GM12878 (cell line): ENCODE measurements around the gene KCNB1. TPM values are rescaled to one million over a fixed set of nuclear protein-coding genes. Genes with fewer than 3 reads are reported as not detected.

Experiments
- ATAC-seq: fragments of 200-7000 bp; cut with Tn5 transposase; 3 replicates; pipeline ENCODE4 v1.9.1; 2020; ENCODE audit warnings: mild to moderate bottlenecking, moderate library complexity
- BruUV-seq: library from RNA; stranded (reverse); fragments of 400-500 nt; replicated peaks from 2 replicates; lab custom pipeline; 2021; lab: Mats Ljungman, UMichigan
- CTCF ChIA-PET: fragments of 300-600 bp; sonication (Branson Sonifier 250); formaldehyde crosslinking; extraction: SDS; loops from one replicate; lab custom pipeline; 2021; ENCODE audit warnings: inconsistent platforms; lab: Yijun Ruan, JAX
- POLR2A ChIA-PET: fragments of 350-600 bp; formaldehyde crosslinking; extraction: SDS; loops from one replicate; lab custom pipeline; 2021; ENCODE audit warnings: inconsistent platforms; lab: Charles Lee
- RAD21 ChIA-PET: fragments of 300-600 bp; sonication (Branson Sonifier 250); formaldehyde crosslinking; loops from one replicate; lab custom pipeline; 2023; ENCODE audit warnings: antibody characterized with exemption; ENCODE audit not compliant: unreplicated experiment; lab: Charles Lee
- SMC1A ChIA-PET: fragments of 300-600 bp; sonication (Branson Sonifier 250); formaldehyde crosslinking; loops from one replicate; lab custom pipeline; 2023; ENCODE audit not compliant: unreplicated experiment, uncharacterized antibody; lab: Charles Lee
- DNase-seq: peaks from one replicate; pipeline ENCODE4 v3.0.0-alpha.2; 2011; ENCODE audit warnings: low read depth, low spot score
- FAIRE-seq: peaks from 3 replicates; lab custom pipeline; 2011; peaks lifted over from hg19 to GRCh38; lab: Jason Lieb, UNC
- H2AFZ ChIP-seq: 2 replicates; pipeline ENCODE4 v1.6.0; 2011; ENCODE audit warnings: low read depth, low read length, control low read depth; ENCODE audit not compliant: control insufficient read depth
- H3K27ac ChIP-seq: 2 replicates; pipeline ENCODE4 v1.5.1; 2011; ENCODE audit warnings: control low read depth; ENCODE audit not compliant: control insufficient read depth, insufficient read depth
- H3K27me3 ChIP-seq, 2 experiments: replicated peaks in 1 of 2; 2 replicates each; pipeline versions ENCODE4 v1.6.0 to v1.6.1; 2011; ENCODE audit warnings: low read length in 1 of 2; ENCODE audit not compliant: control insufficient read depth in 2 of 2, insufficient read depth in 2 of 2
- H3K36me3 ChIP-seq, 2 experiments: 2 replicates each; pipeline ENCODE4 v1.5.1; 2011; ENCODE audit warnings: low read length in 1 of 2; ENCODE audit not compliant: control insufficient read depth in 2 of 2, insufficient read depth in 2 of 2
- H3K4me1 ChIP-seq: 2 replicates; pipeline ENCODE4 v1.6.1; 2011; ENCODE audit warnings: mild to moderate bottlenecking, low read length, moderate library complexity, mixed read lengths; ENCODE audit not compliant: control insufficient read depth, insufficient read depth
- H3K4me2 ChIP-seq: 2 replicates; pipeline ENCODE4 v1.6.0; 2011; ENCODE audit warnings: control low read depth; ENCODE audit not compliant: control insufficient read depth, insufficient read depth
- H3K4me3 ChIP-seq: fragments of 200-600 bp; sonication (generic); 2 replicates; pipeline ENCODE4 v1.5.1; 2016
- H3K79me2 ChIP-seq: 2 replicates; pipeline ENCODE4 v1.6.0; 2011; ENCODE audit warnings: low read length; ENCODE audit not compliant: control insufficient read depth, insufficient read depth
- H3K9ac ChIP-seq: 2 replicates; pipeline ENCODE4 v1.8.0; 2011; ENCODE audit warnings: low read length, control low read depth, mixed read lengths; ENCODE audit not compliant: control insufficient read depth, insufficient read depth
- H3K9me3 ChIP-seq: replicated peaks from 3 replicates; pipeline ENCODE4 v1.5.1; 2011; ENCODE audit warnings: mild to moderate bottlenecking, low read length; ENCODE audit not compliant: control insufficient read depth, insufficient read depth
- H4K20me1 ChIP-seq: 2 replicates; pipeline ENCODE4 v1.6.0; 2011; ENCODE audit not compliant: control insufficient read depth, insufficient read depth
- EED ChIP-seq: sonication (generic); IDR thresholded peaks from 2 replicates; pipeline ENCODE4 v1.6.1; 2016; ENCODE audit warnings: antibody characterized with exemption, low read depth
- EGR1 ChIP-seq, 2 experiments: IDR thresholded peaks; 1 replicate in 1 of 2; 2 replicates in 1 of 2; pipeline ENCODE4 v1.6.1; 2011 to 2012; ENCODE audit warnings: low read depth in 2 of 2, low read length in 2 of 2, borderline replicate concordance in 1 of 2, mild to moderate bottlenecking in 1 of 2, moderate library complexity in 1 of 2
- EP300 ChIP-seq, 2 experiments: fragments of 150-350 bp in 1 of 2; IDR thresholded peaks; 2 replicates each; pipeline ENCODE4 v1.6.1; 2011 to 2012; ENCODE audit warnings: low read depth in 2 of 2, low read length in 2 of 2, borderline replicate concordance in 1 of 2, improper control_type of control experiment in 1 of 2, inconsistent platforms in 1 of 2; ENCODE audit not compliant: control insufficient read depth in 1 of 2
- FOXK2 ChIP-seq: fragments of 450-650 bp; IDR thresholded peaks from 2 replicates; pipeline ENCODE4 v1.6.1; 2017; ENCODE audit warnings: mild to moderate bottlenecking, moderate library complexity
- PAX8 ChIP-seq: fragments of 450-650 bp; IDR thresholded peaks from 2 replicates; pipeline ENCODE4 v1.6.1; 2017; ENCODE audit warnings: mild to moderate bottlenecking, moderate library complexity
- POU2F2 ChIP-seq: IDR thresholded peaks from 3 replicates; pipeline ENCODE4 v1.6.1; 2011; ENCODE audit warnings: low read depth, mild to moderate bottlenecking, low read length, borderline replicate concordance
- REST ChIP-seq: IDR thresholded peaks from 2 replicates; pipeline ENCODE4 v1.6.1; 2012; ENCODE audit warnings: mild to moderate bottlenecking, low read depth, low read length
- SUPT20H ChIP-seq: IDR thresholded peaks from 2 replicates; pipeline ENCODE4 v1.6.1; 2011; ENCODE audit warnings: low read depth, mild to moderate bottlenecking, low read length, moderate library complexity, borderline replicate concordance; ENCODE audit not compliant: control insufficient read depth
- WGBS: methylation state at CpG from one replicate; pipeline ENCODE4 v1.1.6; 2016; ENCODE audit warnings: low lambda C conversion rate; ENCODE audit not compliant: insufficient replicate concordance, insufficient coverage; ENCODE audit errors: missing lambda C conversion rate; 5-methylcytosine and 5-hydroxymethylcytosine counted together
- in situ Hi-C: fragments of 300-500 bp; cut with MboI; formaldehyde crosslinking; loops from 9 replicates; pipeline ENCODE4 v1.14.3; 2018; ENCODE audit warnings: mixed read lengths
- intact Hi-C: fragments of 100-400 bp; cut with micrococcal nuclease; formaldehyde crosslinking; loops from one replicate; pipeline ENCODE4 v1.14.2; 2022; ENCODE audit not compliant: unreplicated experiment
- polyA plus RNA-seq, 11 experiments: library from polyadenylated mRNA; depleted of rRNA in 4 of 11; unstranded in 6 of 11; stranded (reverse) in 5 of 11; fragments of >200 nt; fragmentation: Nextera tagmentation in 4 of 11; fragmentation: Illumina TruSeq in 1 of 11; extraction: Ambion mirVana in 4 of 11; extraction: Trizol in 1 of 11; gene quantifications; 1 replicate in 1 of 11; 2 replicates in 10 of 11; pipeline versions ENCODE4 v1.2.1 to v1.2.3, GENCODE V29; 2011 to 2016; ENCODE audit warnings: inconsistent platforms in 2 of 11, missing spikeins in 2 of 11, low read depth in 1 of 11
- total RNA-seq, 4 experiments: library from RNA; depleted of rRNA in 3 of 4; stranded (reverse); fragments of >200 nt in 3 of 4; fragmentation: Illumina TruSeq in 1 of 4; extraction: Trizol in 1 of 4; gene quantifications; 2 replicates each; pipeline versions ENCODE4 v1.2.1 to v1.2.3, GENCODE V29; 2013 to 2021
- TF ChIP-seq, protein P1 (sequence below): fragments of 450-650 bp; IDR thresholded peaks from 2 replicates; pipeline ENCODE4 v1.6.1; 2014; ENCODE audit warnings: mild to moderate bottlenecking

Gene KCNB1
- total and polyA plus RNA-seq, 10 of the 15 experiments (the other 5 are each of a cell fraction or from before 2014, with no cell fraction given), result 0.02 to 0.08 (median 0.03) TPM; not detected in 7

- ChIA-PET SMC1A (no interaction called here), POLR2A (no interaction called here), RAD21 (no interaction called here)
- H3K4me3 ChIP-seq, result no peak overlapping the region
- H3K79me2 ChIP-seq, result no peaks in the 10 kb centered on the region
- H3K4me2 ChIP-seq, result no peak overlapping the region
- 17% methylated on average over 7 of the region's 7 CpGs for WGBS
- no peaks in the 10 kb centered on the region for H3K4me1 ChIP-seq
- TF ChIP-seq POU2F2, result no peak
- no peak for TF ChIP-seq SUPT20H
- TF ChIP-seq, protein P1, sequence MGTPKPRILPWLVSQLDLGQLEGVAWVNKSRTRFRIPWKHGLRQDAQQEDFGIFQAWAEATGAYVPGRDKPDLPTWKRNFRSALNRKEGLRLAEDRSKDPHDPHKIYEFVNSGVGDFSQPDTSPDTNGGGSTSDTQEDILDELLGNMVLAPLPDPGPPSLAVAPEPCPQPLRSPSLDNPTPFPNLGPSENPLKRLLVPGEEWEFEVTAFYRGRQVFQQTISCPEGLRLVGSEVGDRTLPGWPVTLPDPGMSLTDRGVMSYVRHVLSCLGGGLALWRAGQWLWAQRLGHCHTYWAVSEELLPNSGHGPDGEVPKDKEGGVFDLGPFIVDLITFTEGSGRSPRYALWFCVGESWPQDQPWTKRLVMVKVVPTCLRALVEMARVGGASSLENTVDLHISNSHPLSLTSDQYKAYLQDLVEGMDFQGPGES, result no peak
- TF ChIP-seq EP300 (IDR thresholded peaks at IDR 0.05; ENCODE audit: borderline replicate concordance in 1 of 2, control insufficient read depth in 1 of 2, low read depth in 2 of 2, low read length in 2 of 2), result no peak
- no peak for TF ChIP-seq REST
- TF ChIP-seq PAX8, result no peak
- no peak for TF ChIP-seq EGR1 (IDR thresholded peaks at IDR 0.05; ENCODE audit: borderline replicate concordance in 1 of 2, low read depth in 2 of 2, low read length in 2 of 2)
- TF ChIP-seq EED, result no peak
- no peak for TF ChIP-seq FOXK2
- TF ChIP-seq, all 136 proteins: peak for 0
- CTCF ChIA-PET, result no interaction called here
- intact Hi-C loops, result no loop called here
- Histone ChIP-seq H3K9ac (no peak overlapping the region), H3K9me3 (no peaks in the 10 kb centered on the region), H3K27ac (no peak overlapping the region), H2AFZ (no peak overlapping the region), H3K27me3 (peaks cover 4 to 9% of the 10 kb centered on the region in 2 experiments; a peak in 3 of 4 replicates), H3K36me3 (no peaks in the 10 kb centered on the region; a peak in 1 of 4 replicates), H4K20me1 (no peaks in the 10 kb centered on the region)
- DNase-seq (no peak), FAIRE-seq (no peak), ATAC-seq (no peak)
- no TSS peak for BruUV-seq
- in situ Hi-C loops, result no loop called here
Observed at GRCh38 chr20:49391404-49392245, 90.8 kb downstream of the KCNB1 start.
